Upper lobe of left lung (tissue), 6 donors: Measurements from ENCODE around the gene SHOC1. TPM values are rescaled to one million over a fixed set of nuclear protein-coding genes. Genes with fewer than 3 reads are reported as not detected.
"Not testable (repeated sequence)": the region's sequence is repeated elsewhere in the genome, so short reads cannot be mapped to it uniquely, and the experiment has no call there.

ENCODE experiments used
- ATAC-seq, 2 donors: fragments of 200-7000 bp; cut with Tn5 transposase; one replicate each; pipeline ENCODE4 v1.9.1; 2022; ENCODE audit warnings: mild to moderate bottlenecking in 2 of 2, moderate library complexity in 2 of 2; ENCODE audit not compliant: low FRiP score in 2 of 2
- DNase-seq, 2 donors: peaks; one replicate each; pipeline ENCODE4 v3.0.0-alpha.2; 2019 to 2020
- H3K27ac ChIP-seq, 4 donors: fragments of 200-600 bp; sonication (generic); one replicate each; pipeline ENCODE4 v1.5.1; 2016 to 2019
- H3K27me3 ChIP-seq, 4 donors: fragments of 200-600 bp; sonication (generic); one replicate each; pipeline ENCODE4 v1.5.1; 2017 to 2019
- H3K36me3 ChIP-seq, 4 donors: fragments of 200-600 bp; sonication (generic); one replicate each; pipeline ENCODE4 v1.5.1; 2016 to 2019
- H3K4me1 ChIP-seq, 4 donors: fragments of 200-600 bp; sonication (generic); one replicate each; pipeline ENCODE4 v1.5.1; 2018 to 2019
- H3K4me3 ChIP-seq, 4 donors: fragments of 200-600 bp; sonication (generic); one replicate each; pipeline ENCODE4 v1.5.1; 2017 to 2019; ENCODE audit warnings: mild to moderate bottlenecking in 2 of 4, moderate library complexity in 1 of 4
- H3K9me3 ChIP-seq, 4 donors: fragments of 200-600 bp; sonication (generic); one replicate each; pipeline ENCODE4 v1.5.1; 2018 to 2019
- CTCF ChIP-seq, 6 experiments: fragments of 450-650 bp in 4 of 6; fragments of 200-600 bp in 2 of 6; sonication (generic) in 2 of 6; IDR thresholded peaks; one replicate each; pipeline ENCODE4 v1.5.1; 2016 to 2019; ENCODE audit warnings: antibody characterized with exemption in 6 of 6
- EP300 ChIP-seq, 4 donors: sonication (generic); formaldehyde crosslinking; IDR thresholded peaks; one replicate each; pipeline ENCODE4 v1.5.1; 2017; ENCODE audit warnings: antibody characterized with exemption in 4 of 4, control low read depth in 2 of 4
- POLR2A ChIP-seq, 4 donors: fragments of 450-650 bp; IDR thresholded peaks; one replicate each; pipeline ENCODE4 v1.5.1; 2016 to 2017; ENCODE audit warnings: antibody characterized with exemption in 4 of 4, mild to moderate bottlenecking in 2 of 4
- POLR2AphosphoS5 ChIP-seq, 2 donors: sonication (generic); formaldehyde crosslinking; IDR thresholded peaks; one replicate each; pipeline ENCODE4 v1.5.1; 2017; ENCODE audit warnings: antibody characterized with exemption in 2 of 2
- WGBS, 2 donors: methylation state at CpG; one replicate each; pipeline ENCODE4 v1.1.5; 2017 to 2018; 5-methylcytosine and 5-hydroxymethylcytosine counted together
- total RNA-seq, 6 donors: library from RNA; depleted of rRNA in 4 of 6; stranded (reverse); fragments of >200 nt in 4 of 6; gene quantifications; one replicate each; pipeline versions ENCODE4 v1.1.0 to v1.2.1, GENCODE V29; 2016 to 2021
- donor health status: DM: no; HTN: no; CAD: no; lungs with moderate emphysema.
- donor health status: DM: no; HTN: yes; CAD: no; lungs with severe emphysema.

Gene SHOC1
- total RNA-seq, 6 donors from 2014 or later = 0.15 to 3.1 (median 0.79) TPM; not detected in 3

- no peaks in the 10 kb centered on the region for H3K36me3 ChIP-seq
- DNase-seq (no peak), ATAC-seq (no peak)
- no peak overlapping the region for H3K4me3 ChIP-seq
- 91 to 93% methylated on average over 5 of the region's 5 CpGs for WGBS, 2 donors
- no peak overlapping the region for H3K27ac ChIP-seq
- H3K9me3 ChIP-seq = no peaks in the 10 kb centered on the region
- no peaks in the 10 kb centered on the region for H3K27me3 ChIP-seq
- TF ChIP-seq POLR2A (IDR thresholded peaks at IDR 0.05) (no peak), POLR2AphosphoS5 (IDR thresholded peaks at IDR 0.05) (no peak), EP300 (IDR thresholded peaks at IDR 0.05) (no peak), CTCF (IDR thresholded peaks at IDR 0.05) (no peak)
- no peaks in the 10 kb centered on the region for H3K4me1 ChIP-seq
Measured at GRCh38 chr9:111821006-111821528, 26.3 kb upstream of the SHOC1 start.

- Histone ChIP-seq H3K9me3 (no peaks in the 10 kb centered on the region), H3K36me3 (no peaks in the 10 kb centered on the region), H3K4me1 (no peaks in the 10 kb centered on the region), H3K27me3 (no peaks in the 10 kb centered on the region), H3K27ac (no peak overlapping the region), H3K4me3 (no peak overlapping the region)
- ATAC-seq (no peak), DNase-seq (no peak)
- 86 to 94% methylated on average over 1 of the region's 1 CpG for WGBS, 2 donors
- no peak for TF ChIP-seq POLR2AphosphoS5 (IDR thresholded peaks at IDR 0.05)
- TF ChIP-seq EP300 (IDR thresholded peaks at IDR 0.05) = no peak
- no peak for TF ChIP-seq CTCF (IDR thresholded peaks at IDR 0.05)
- no peak for TF ChIP-seq POLR2A (IDR thresholded peaks at IDR 0.05)
Measured at GRCh38 chr9:111819360-111819759, 24.6 kb upstream of the SHOC1 start.

GRCh38 chr9:111815285-111816070 lies 20.7 kb upstream of the SHOC1 start:
- no peaks in the 10 kb centered on the region for H3K4me1 ChIP-seq
- H3K27me3 ChIP-seq = no peaks in the 10 kb centered on the region
- 85 to 92% methylated on average over 7 of the region's 7 CpGs for WGBS, 2 donors
- H3K4me3 ChIP-seq = no peak overlapping the region
- no peaks in the 10 kb centered on the region for H3K36me3 ChIP-seq
- TF ChIP-seq POLR2A (IDR thresholded peaks at IDR 0.05) (no peak), POLR2AphosphoS5 (IDR thresholded peaks at IDR 0.05) (no peak), CTCF (IDR thresholded peaks at IDR 0.05) (no peak), EP300 (IDR thresholded peaks at IDR 0.05) (no peak)
- ATAC-seq (no peak), DNase-seq (no peak)
- H3K9me3 ChIP-seq = no peaks in the 10 kb centered on the region
- no peak overlapping the region for H3K27ac ChIP-seq

- TF ChIP-seq CTCF (IDR thresholded peaks at IDR 0.05) (no peak), EP300 (IDR thresholded peaks at IDR 0.05) (no peak), POLR2A (IDR thresholded peaks at IDR 0.05) (no peak)
- Histone ChIP-seq H3K27ac (no peak overlapping the region), H3K27me3 (no peaks in the 10 kb centered on the region), H3K4me1 (no peaks in the 10 kb centered on the region), H3K4me3 (no peak overlapping the region), H3K9me3 (no peaks in the 10 kb centered on the region), H3K36me3 (no peaks in the 10 kb centered on the region)
- ATAC-seq (no peak), DNase-seq (no peak)
- WGBS, 2 donors = 84 to 94% methylated on average over 3 of the region's 3 CpGs
Measured at GRCh38 chr9:111812337-111812736, 17.6 kb upstream of the SHOC1 start.

GRCh38 chr9:111810908-111811307 lies 16.2 kb upstream of the SHOC1 start:
- no peak for ATAC-seq
- Histone ChIP-seq H3K4me3 (no peak overlapping the region), H3K36me3 (no peaks in the 10 kb centered on the region), H3K4me1 (peaks cover 0 to 3% (median 0%) of the 10 kb centered on the region in 4 donors), H3K27ac (no peak overlapping the region), H3K27me3 (no peaks in the 10 kb centered on the region), H3K9me3 (no peaks in the 10 kb centered on the region)
- WGBS, 2 donors = 91 to 95% methylated on average over 4 of the region's 4 CpGs
- no peak for TF ChIP-seq POLR2AphosphoS5 (IDR thresholded peaks at IDR 0.05)
- no peak for TF ChIP-seq EP300 (IDR thresholded peaks at IDR 0.05)
- no peak for TF ChIP-seq CTCF (IDR thresholded peaks at IDR 0.05)
- no peak for TF ChIP-seq POLR2A (IDR thresholded peaks at IDR 0.05)
- no peak for DNase-seq

- not testable (repeated sequence) for H3K4me1 ChIP-seq, H3K36me3 ChIP-seq, H3K4me3 ChIP-seq, H3K27me3 ChIP-seq, ATAC-seq, H3K9me3 ChIP-seq, H3K27ac ChIP-seq, DNase-seq
- WGBS, 2 donors = 93 to 94% methylated on average over 2 of the region's 2 CpGs
Measured at GRCh38 chr9:111810415-111810814, 15.7 kb upstream of the SHOC1 start.
